ENCODE data around the gene MCM3.

Gene MCM3

GRCh38 chr6:52301326-52301725, 16.8 kb upstream of the MCM3 start:
- DNase-seq: no peak

GRCh38 chr6:52300489-52300931, 16.0 kb upstream of the MCM3 start:
- DNase-seq: no peak

GRCh38 chr6:52299653-52300052, 15.1 kb upstream of the MCM3 start:
- no peak for DNase-seq

- DNase-seq: no peak
These were observed 12.9 kb upstream of the MCM3 start for GRCh38 chr6:52297433-52297832.

GRCh38 chr6:52293067-52293466, 8.5 kb upstream of the MCM3 start:
- DNase-seq: no peak

GRCh38 chr6:52288841-52289240, 4.3 kb upstream of the MCM3 start:
- no peak for DNase-seq

- DNase-seq: no peak
These were observed 3.7 kb upstream of the MCM3 start for GRCh38 chr6:52288216-52288615.

- no peak for DNase-seq
These were observed 2.4 kb upstream of the MCM3 start for GRCh38 chr6:52286798-52287432.

GRCh38 chr6:52285177-52286068, 881 bp upstream of the MCM3 start:
- no peak for DNase-seq

GRCh38 chr6:52284131-52284459, 447 bp downstream of the MCM3 start:
- no peak for DNase-seq

GRCh38 chr6:52283111-52283510, 1.4 kb downstream of the MCM3 start:
- no peak for DNase-seq

GRCh38 chr6:52276130-52276529, 8.4 kb downstream of the MCM3 start:
- no peak for DNase-seq

GRCh38 chr6:52271852-52272460, 12.6 kb downstream of the MCM3 start:
- no peak for DNase-seq

GRCh38 chr6:52263709-52264540, 20.6 kb downstream of the MCM3 start:
- no peak for DNase-seq

GRCh38 chr6:52262620-52263344, 21.8 kb downstream of the MCM3 start:
- DNase-seq: no peak

- DNase-seq: no peak
These were observed 23.3 kb downstream of the MCM3 start for GRCh38 chr6:52261229-52261628.

GRCh38 chr6:52260634-52261033, 23.9 kb downstream of the MCM3 start:
- DNase-seq: no peak

- no peak for DNase-seq
These were observed 29.1 kb downstream of the MCM3 start for GRCh38 chr6:52255434-52255833.

GRCh38 chr6:52254731-52255378, 29.7 kb downstream of the MCM3 start:
- DNase-seq: no peak

- DNase-seq: no peak
These were observed 31.0 kb downstream of the MCM3 start for GRCh38 chr6:52253494-52253893.

GRCh38 chr6:52251113-52251512, 33.4 kb downstream of the MCM3 start:
- DNase-seq: no peak

GRCh38 chr6:52249078-52249477, 35.5 kb downstream of the MCM3 start:
- DNase-seq: no peak

All from SIG-M5 (cell line).